Upper lobe of left lung (tissue), 6 donors: Measurements from ENCODE around the gene LRP1B. TPM values are rescaled to one million over a fixed set of nuclear protein-coding genes. Genes with fewer than 3 reads are reported as not detected.

Experiments
- ATAC-seq, 2 donors: fragments of 200-7000 bp; cut with Tn5 transposase; one replicate each; pipeline ENCODE4 v1.9.1; 2022; ENCODE audit warnings: mild to moderate bottlenecking in 2 of 2, moderate library complexity in 2 of 2; ENCODE audit not compliant: low FRiP score in 2 of 2
- DNase-seq, 2 donors: peaks; one replicate each; pipeline ENCODE4 v3.0.0-alpha.2; 2019 to 2020
- H3K27ac ChIP-seq, 4 donors: fragments of 200-600 bp; sonication (generic); one replicate each; pipeline ENCODE4 v1.5.1; 2016 to 2019
- H3K27me3 ChIP-seq, 4 donors: fragments of 200-600 bp; sonication (generic); one replicate each; pipeline ENCODE4 v1.5.1; 2017 to 2019
- H3K36me3 ChIP-seq, 4 donors: fragments of 200-600 bp; sonication (generic); one replicate each; pipeline ENCODE4 v1.5.1; 2016 to 2019
- H3K4me1 ChIP-seq, 4 donors: fragments of 200-600 bp; sonication (generic); one replicate each; pipeline ENCODE4 v1.5.1; 2018 to 2019
- H3K4me3 ChIP-seq, 4 donors: fragments of 200-600 bp; sonication (generic); one replicate each; pipeline ENCODE4 v1.5.1; 2017 to 2019; ENCODE audit warnings: mild to moderate bottlenecking in 2 of 4, moderate library complexity in 1 of 4
- H3K9me3 ChIP-seq, 4 donors: fragments of 200-600 bp; sonication (generic); one replicate each; pipeline ENCODE4 v1.5.1; 2018 to 2019
- EP300 ChIP-seq, 4 donors: sonication (generic); formaldehyde crosslinking; IDR thresholded peaks; one replicate each; pipeline ENCODE4 v1.5.1; 2017; ENCODE audit warnings: antibody characterized with exemption in 4 of 4, control low read depth in 2 of 4
- POLR2A ChIP-seq, 4 donors: fragments of 450-650 bp; IDR thresholded peaks; one replicate each; pipeline ENCODE4 v1.5.1; 2016 to 2017; ENCODE audit warnings: antibody characterized with exemption in 4 of 4, mild to moderate bottlenecking in 2 of 4
- POLR2AphosphoS5 ChIP-seq, 2 donors: sonication (generic); formaldehyde crosslinking; IDR thresholded peaks; one replicate each; pipeline ENCODE4 v1.5.1; 2017; ENCODE audit warnings: antibody characterized with exemption in 2 of 2
- WGBS, 2 donors: methylation state at CpG; one replicate each; pipeline ENCODE4 v1.1.5; 2017 to 2018; 5-methylcytosine and 5-hydroxymethylcytosine counted together
- total RNA-seq, 6 donors: library from RNA; depleted of rRNA in 4 of 6; stranded (reverse); fragments of >200 nt in 4 of 6; gene quantifications; one replicate each; pipeline versions ENCODE4 v1.1.0 to v1.2.1, GENCODE V29; 2016 to 2021
- TF ChIP-seq, protein P1 (sequence below), 6 experiments: fragments of 450-650 bp in 4 of 6; fragments of 200-600 bp in 2 of 6; sonication (generic) in 2 of 6; IDR thresholded peaks; one replicate each; pipeline ENCODE4 v1.5.1; 2016 to 2019; ENCODE audit warnings: antibody characterized with exemption in 6 of 6
- donor health status: DM: no; HTN: no; CAD: no; lungs with moderate emphysema.
- donor health status: DM: no; HTN: yes; CAD: no; lungs with severe emphysema.

The LRP1B gene
- total RNA-seq, 6 donors from 2014 or later: under 0.01 to 0.46 (median 0.11) TPM

DNA sequence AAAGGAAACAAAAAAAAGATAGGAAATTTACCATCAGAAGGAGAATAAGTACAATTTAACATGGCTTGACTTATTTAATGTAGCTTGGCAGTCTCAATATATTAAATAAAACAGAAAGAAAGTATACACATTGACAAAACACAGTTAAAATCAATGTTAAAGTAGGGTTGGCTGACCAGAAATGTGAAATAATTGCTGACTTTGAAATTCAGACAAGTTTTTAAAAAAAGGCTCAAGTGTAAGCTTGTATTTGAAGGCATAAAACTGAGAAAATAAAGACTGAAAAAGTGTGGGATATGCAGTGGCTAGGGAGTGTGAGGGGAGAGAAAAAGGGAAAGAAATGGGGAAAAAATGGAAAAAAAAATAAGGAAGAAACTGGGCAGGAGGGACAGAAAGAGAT, 665.8 kb downstream of the LRP1B start:
- H3K27me3 ChIP-seq: no peaks in the 10 kb centered on the region
- no peaks in the 10 kb centered on the region for H3K4me1 ChIP-seq
- H3K36me3 ChIP-seq: no peaks in the 10 kb centered on the region
- no peak overlapping the region for H3K27ac ChIP-seq
- no peak overlapping the region for H3K4me3 ChIP-seq
- no peak for TF ChIP-seq POLR2A (IDR thresholded peaks at IDR 0.05)
- no peak for TF ChIP-seq EP300 (IDR thresholded peaks at IDR 0.05)
- TF ChIP-seq, protein P1, sequence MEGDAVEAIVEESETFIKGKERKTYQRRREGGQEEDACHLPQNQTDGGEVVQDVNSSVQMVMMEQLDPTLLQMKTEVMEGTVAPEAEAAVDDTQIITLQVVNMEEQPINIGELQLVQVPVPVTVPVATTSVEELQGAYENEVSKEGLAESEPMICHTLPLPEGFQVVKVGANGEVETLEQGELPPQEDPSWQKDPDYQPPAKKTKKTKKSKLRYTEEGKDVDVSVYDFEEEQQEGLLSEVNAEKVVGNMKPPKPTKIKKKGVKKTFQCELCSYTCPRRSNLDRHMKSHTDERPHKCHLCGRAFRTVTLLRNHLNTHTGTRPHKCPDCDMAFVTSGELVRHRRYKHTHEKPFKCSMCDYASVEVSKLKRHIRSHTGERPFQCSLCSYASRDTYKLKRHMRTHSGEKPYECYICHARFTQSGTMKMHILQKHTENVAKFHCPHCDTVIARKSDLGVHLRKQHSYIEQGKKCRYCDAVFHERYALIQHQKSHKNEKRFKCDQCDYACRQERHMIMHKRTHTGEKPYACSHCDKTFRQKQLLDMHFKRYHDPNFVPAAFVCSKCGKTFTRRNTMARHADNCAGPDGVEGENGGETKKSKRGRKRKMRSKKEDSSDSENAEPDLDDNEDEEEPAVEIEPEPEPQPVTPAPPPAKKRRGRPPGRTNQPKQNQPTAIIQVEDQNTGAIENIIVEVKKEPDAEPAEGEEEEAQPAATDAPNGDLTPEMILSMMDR (IDR thresholded peaks at IDR 0.05): no peak
- TF ChIP-seq POLR2AphosphoS5 (IDR thresholded peaks at IDR 0.05): no peak
- H3K9me3 ChIP-seq: no peaks in the 10 kb centered on the region
- no peak for DNase-seq
- no peak for ATAC-seq

DNA sequence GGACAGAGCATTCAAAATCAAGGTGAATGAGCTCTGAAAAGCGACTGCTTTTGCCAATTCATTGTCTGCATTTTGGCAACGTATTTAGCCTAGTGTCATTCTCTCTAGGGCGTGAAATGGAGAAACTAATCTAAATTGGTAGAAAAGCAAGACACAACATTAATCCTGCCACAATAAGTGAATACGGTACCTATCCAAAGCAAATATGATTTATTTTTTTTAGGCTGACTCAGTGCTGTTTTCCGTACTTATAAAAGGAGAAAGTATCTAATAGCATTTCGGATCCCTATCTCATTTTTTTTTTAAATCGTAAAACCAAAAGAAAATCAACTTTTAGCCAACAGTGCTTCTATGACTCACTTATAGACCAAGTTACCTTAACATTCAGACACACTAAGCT, 672.5 kb downstream of the LRP1B start:
- no peaks in the 10 kb centered on the region for H3K27me3 ChIP-seq
- WGBS, 2 donors: 76 to 88% methylated on average over 7 of the region's 7 CpGs
- no peaks in the 10 kb centered on the region for H3K9me3 ChIP-seq
- ATAC-seq: no peak
- TF ChIP-seq, protein P1 (IDR thresholded peaks at IDR 0.05): no peak
- TF ChIP-seq EP300 (IDR thresholded peaks at IDR 0.05) (no peak), POLR2A (IDR thresholded peaks at IDR 0.05) (no peak), POLR2AphosphoS5 (IDR thresholded peaks at IDR 0.05) (no peak)
- no peak overlapping the region for H3K4me3 ChIP-seq
- no peaks in the 10 kb centered on the region for H3K36me3 ChIP-seq
- no peak for DNase-seq
- H3K4me1 ChIP-seq: no peaks in the 10 kb centered on the region
- no peak overlapping the region for H3K27ac ChIP-seq

DNA sequence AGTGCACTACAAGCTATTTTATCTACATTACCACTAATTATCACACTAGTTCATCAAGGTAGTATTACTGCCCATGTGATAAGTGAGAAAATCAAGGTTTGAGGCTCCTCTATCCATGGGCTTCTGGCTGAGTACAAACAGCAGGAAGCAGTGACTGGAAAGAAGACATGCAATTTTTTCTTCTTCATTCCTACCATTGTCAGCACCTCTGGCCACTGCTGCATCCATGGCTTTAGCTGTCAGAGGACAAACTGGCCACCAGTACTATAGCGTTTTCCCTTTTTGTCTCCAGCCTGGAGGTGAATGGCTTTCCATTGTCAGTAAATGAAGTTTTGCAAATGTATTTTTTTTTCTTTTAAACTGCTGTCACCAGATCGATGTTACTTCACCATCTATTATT, 674.9 kb downstream of the LRP1B start:
- ATAC-seq: no peak
- 60 to 72% methylated on average over 2 of the region's 2 CpGs for WGBS, 2 donors

DNA sequence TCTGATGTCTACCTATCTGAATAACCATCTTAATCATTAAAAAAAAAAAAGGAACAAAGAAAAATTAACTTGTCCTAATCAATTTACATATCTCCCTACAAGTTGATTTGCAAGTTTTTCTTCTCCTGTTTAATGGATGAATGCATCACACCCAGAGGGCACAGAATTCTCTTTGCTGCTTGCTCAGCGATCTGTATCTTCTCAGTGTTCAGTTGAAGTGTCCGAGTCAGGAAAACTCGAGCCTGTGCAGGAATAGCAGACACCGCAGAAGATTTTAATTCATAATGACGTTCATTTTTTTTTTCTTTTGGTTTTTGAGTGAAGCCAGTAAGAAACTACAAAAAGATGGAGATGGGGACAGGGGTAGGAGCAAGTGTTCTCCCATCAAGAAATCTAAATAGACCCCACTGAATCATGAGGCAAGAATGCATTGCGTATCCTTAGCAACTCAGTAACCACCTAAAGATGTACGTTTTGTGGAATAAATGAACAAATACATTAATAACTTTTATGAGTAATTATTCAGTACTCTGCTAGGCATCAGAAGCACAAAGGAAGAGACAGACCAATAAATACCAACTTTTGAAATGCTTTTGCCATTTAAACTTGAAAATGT, 675.5 kb downstream of the LRP1B start:
- DNase-seq (no peak), ATAC-seq (no peak)
- no peak overlapping the region for H3K27ac ChIP-seq
- no peaks in the 10 kb centered on the region for H3K9me3 ChIP-seq
- no peaks in the 10 kb centered on the region for H3K4me1 ChIP-seq
- H3K36me3 ChIP-seq: no peaks in the 10 kb centered on the region
- no peak overlapping the region for H3K4me3 ChIP-seq
- WGBS, 2 donors: 82 to 84% methylated on average over 7 of the region's 7 CpGs
- TF ChIP-seq, protein P1 (IDR thresholded peaks at IDR 0.05): no peak
- TF ChIP-seq EP300 (IDR thresholded peaks at IDR 0.05) (no peak), POLR2A (IDR thresholded peaks at IDR 0.05) (no peak), POLR2AphosphoS5 (IDR thresholded peaks at IDR 0.05) (no peak)
- no peaks in the 10 kb centered on the region for H3K27me3 ChIP-seq

More for the DNA sequence above, 674.9 kb downstream of the LRP1B start:
- Histone ChIP-seq H3K27ac (no peak overlapping the region), H3K9me3 (no peaks in the 10 kb centered on the region), H3K4me1 (no peaks in the 10 kb centered on the region), H3K4me3 (no peak overlapping the region), H3K36me3 (no peaks in the 10 kb centered on the region), H3K27me3 (no peaks in the 10 kb centered on the region)
- DNase-seq: no peak
- TF ChIP-seq, protein P1 (IDR thresholded peaks at IDR 0.05): no peak
- TF ChIP-seq POLR2A (IDR thresholded peaks at IDR 0.05) (no peak), POLR2AphosphoS5 (IDR thresholded peaks at IDR 0.05) (no peak), EP300 (IDR thresholded peaks at IDR 0.05) (no peak)

DNA sequence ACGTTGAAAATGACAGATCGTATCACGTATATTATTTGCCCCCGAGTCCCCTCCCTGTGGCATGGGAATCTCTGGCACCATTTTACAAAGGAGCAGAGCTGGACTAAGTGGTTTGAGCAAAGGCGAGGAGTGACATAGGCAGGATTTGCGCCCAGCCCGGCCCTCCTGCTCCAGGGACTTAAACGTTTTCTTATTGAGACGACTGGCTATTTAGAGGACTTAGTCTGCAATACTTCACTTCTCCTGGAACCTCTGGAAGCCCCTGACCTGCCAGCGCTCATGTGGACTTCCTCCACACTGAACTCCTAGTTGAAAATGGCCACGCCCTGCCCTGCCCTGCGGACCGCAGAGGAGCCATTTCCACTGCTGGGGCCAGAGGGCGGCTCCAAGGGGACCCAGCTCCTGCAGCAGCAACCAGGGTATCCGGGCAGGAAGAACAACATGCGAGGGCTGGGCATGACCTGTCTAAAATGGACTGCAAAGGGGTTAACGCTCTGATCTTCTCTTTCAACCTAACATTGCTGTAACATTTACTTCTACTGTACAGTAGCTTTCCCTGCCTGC, 690.7 kb downstream of the LRP1B start:
- no peak overlapping the region for H3K27ac ChIP-seq
- no peaks in the 10 kb centered on the region for H3K27me3 ChIP-seq
- H3K36me3 ChIP-seq: no peaks in the 10 kb centered on the region
- peak in 1 of 2 donors; percentile 46 for DNase-seq
- no peak for TF ChIP-seq EP300 (IDR thresholded peaks at IDR 0.05)
- TF ChIP-seq POLR2A (IDR thresholded peaks at IDR 0.05): no peak
- no peak for TF ChIP-seq POLR2AphosphoS5 (IDR thresholded peaks at IDR 0.05)
- TF ChIP-seq, protein P1 (IDR thresholded peaks at IDR 0.05): no peak
- 91 to 94% methylated on average over 16 of the region's 17 CpGs for WGBS, 2 donors
- H3K9me3 ChIP-seq: peaks cover 0 to 4% (median 0%) of the 10 kb centered on the region in 4 donors
- no peak overlapping the region for H3K4me3 ChIP-seq
- no peaks in the 10 kb centered on the region for H3K4me1 ChIP-seq
- no peak for ATAC-seq
